Memory B cell (primary cell): ENCODE results near the gene AGFG1.

ENCODE experiments used
- ATAC-seq: fragments of 150-1000 bp; cut with Tn5 transposase; 2 replicates; pipeline ENCODE4 v1.10.0; 2021; ENCODE audit warnings: low read depth, mild to moderate bottlenecking, moderate library complexity
- DNase-seq, 2 donors: peaks; one replicate each; pipeline ENCODE4 v3.0.0; 2022; ENCODE audit warnings: low spot score in 2 of 2
- H3K27ac Mint-ChIP-seq: one replicate; pipeline ENCODE4 v1.8.0; 2022; ENCODE audit warnings: mild to moderate bottlenecking, moderate library complexity, mixed read lengths
- H3K27me3 Mint-ChIP-seq: one replicate; pipeline ENCODE4 v1.8.0; 2022; ENCODE audit warnings: mixed read lengths
- H3K36me3 Mint-ChIP-seq: one replicate; pipeline ENCODE4 v1.8.0; 2022; ENCODE audit warnings: mild to moderate bottlenecking, mixed read lengths
- H3K4me1 Mint-ChIP-seq: one replicate; pipeline ENCODE4 v1.8.0; 2022; ENCODE audit warnings: mixed read lengths
- H3K4me3 Mint-ChIP-seq: one replicate; pipeline ENCODE4 v1.8.0; 2022; ENCODE audit warnings: mild to moderate bottlenecking, moderate library complexity, mixed read lengths
- H3K9me3 Mint-ChIP-seq: one replicate; pipeline ENCODE4 v1.8.0; 2022; ENCODE audit warnings: mixed read lengths

AGFG1 gene

GRCh38 chr2:227497158-227497557, 25.2 kb downstream of the AGFG1 start:
- Mint-ChIP-seq H3K27ac (no peak overlapping the region), H3K4me3 (no peak overlapping the region), H3K36me3 (peaks cover 18% of the 10 kb centered on the region), H3K4me1 (peaks cover 17% of the 10 kb centered on the region), H3K9me3 (no peaks in the 10 kb centered on the region), H3K27me3 (no peaks in the 10 kb centered on the region)
- DNase-seq (no peak), ATAC-seq (no peak)

GRCh38 chr2:227499627-227500300, 27.8 kb downstream of the AGFG1 start:
- ATAC-seq (no peak), DNase-seq (no peak)
- H3K36me3 Mint-ChIP-seq: peaks cover 14% of the 10 kb centered on the region
- H3K27ac Mint-ChIP-seq: peak overlapping the region; percentile 8
- H3K4me1 Mint-ChIP-seq: peaks cover 27% of the 10 kb centered on the region
- no peaks in the 10 kb centered on the region for H3K9me3 Mint-ChIP-seq
- H3K27me3 Mint-ChIP-seq: no peaks in the 10 kb centered on the region
- no peak overlapping the region for H3K4me3 Mint-ChIP-seq

- H3K27ac Mint-ChIP-seq: no peak overlapping the region
- no peaks in the 10 kb centered on the region for H3K9me3 Mint-ChIP-seq
- peaks cover 30% of the 10 kb centered on the region for H3K4me1 Mint-ChIP-seq
- H3K36me3 Mint-ChIP-seq: peaks cover 12% of the 10 kb centered on the region
- H3K4me3 Mint-ChIP-seq: no peak overlapping the region
- DNase-seq (no peak), ATAC-seq (no peak)
- no peaks in the 10 kb centered on the region for H3K27me3 Mint-ChIP-seq
These were observed 28.3 kb downstream of the AGFG1 start for GRCh38 chr2:227500301-227500630.

GRCh38 chr2:227503433-227504406, 31.8 kb downstream of the AGFG1 start:
- H3K4me1 Mint-ChIP-seq: peaks cover 37% of the 10 kb centered on the region
- H3K4me3 Mint-ChIP-seq: no peak overlapping the region
- H3K27ac Mint-ChIP-seq: peak overlapping the region; percentile 10
- no peak for DNase-seq
- peaks cover 7% of the 10 kb centered on the region for H3K36me3 Mint-ChIP-seq
- no peak for ATAC-seq
- no peaks in the 10 kb centered on the region for H3K27me3 Mint-ChIP-seq
- H3K9me3 Mint-ChIP-seq: no peaks in the 10 kb centered on the region

- no peak for DNase-seq
- ATAC-seq: no peak
- no peaks in the 10 kb centered on the region for H3K27me3 Mint-ChIP-seq
- H3K4me1 Mint-ChIP-seq: peaks cover 40% of the 10 kb centered on the region
- H3K27ac Mint-ChIP-seq: peak overlapping the region; percentile 4
- no peaks in the 10 kb centered on the region for H3K9me3 Mint-ChIP-seq
- no peak overlapping the region for H3K4me3 Mint-ChIP-seq
- H3K36me3 Mint-ChIP-seq: peaks cover 7% of the 10 kb centered on the region
These were observed 32.7 kb downstream of the AGFG1 start for GRCh38 chr2:227504700-227505099.

- no peak overlapping the region for H3K4me3 Mint-ChIP-seq
- H3K27ac Mint-ChIP-seq: peak overlapping the region; percentile 56
- DNase-seq: no peak
These were observed 34.5 kb downstream of the AGFG1 start for GRCh38 chr2:227506456-227506855.

GRCh38 chr2:227507963-227508362, 36.0 kb downstream of the AGFG1 start:
- H3K36me3 Mint-ChIP-seq: peaks cover 5% of the 10 kb centered on the region
- no peaks in the 10 kb centered on the region for H3K27me3 Mint-ChIP-seq
- no peak for DNase-seq
- no peak overlapping the region for H3K4me3 Mint-ChIP-seq
- no peaks in the 10 kb centered on the region for H3K9me3 Mint-ChIP-seq
- peak overlapping the region; percentile 62 for H3K27ac Mint-ChIP-seq
- ATAC-seq: peak; percentile 56
- peaks cover 55% of the 10 kb centered on the region for H3K4me1 Mint-ChIP-seq

More at GRCh38 chr2:227506456-227506855, 34.5 kb downstream of the AGFG1 start:
- ATAC-seq: peak; percentile 47
- Mint-ChIP-seq H3K4me1 (peaks cover 52% of the 10 kb centered on the region), H3K36me3 (peaks cover 6% of the 10 kb centered on the region), H3K9me3 (no peaks in the 10 kb centered on the region), H3K27me3 (no peaks in the 10 kb centered on the region)

GRCh38 chr2:227509076-227509475, 37.1 kb downstream of the AGFG1 start:
- ATAC-seq (no peak), DNase-seq (no peak)
- no peak overlapping the region for H3K4me3 Mint-ChIP-seq
- no peaks in the 10 kb centered on the region for H3K27me3 Mint-ChIP-seq
- H3K9me3 Mint-ChIP-seq: no peaks in the 10 kb centered on the region
- H3K36me3 Mint-ChIP-seq: no peaks in the 10 kb centered on the region
- H3K4me1 Mint-ChIP-seq: peaks cover 52% of the 10 kb centered on the region
- peak overlapping the region; percentile 33 for H3K27ac Mint-ChIP-seq

- ATAC-seq (no peak), DNase-seq (no peak)
- H3K36me3 Mint-ChIP-seq: no peaks in the 10 kb centered on the region
- peaks cover 47% of the 10 kb centered on the region for H3K4me1 Mint-ChIP-seq
- H3K27me3 Mint-ChIP-seq: no peaks in the 10 kb centered on the region
- H3K27ac Mint-ChIP-seq: no peak overlapping the region
- H3K9me3 Mint-ChIP-seq: no peaks in the 10 kb centered on the region
- no peak overlapping the region for H3K4me3 Mint-ChIP-seq
These were observed 38.1 kb downstream of the AGFG1 start for GRCh38 chr2:227509824-227510619.

- Mint-ChIP-seq H3K27me3 (no peaks in the 10 kb centered on the region), H3K4me3 (no peak overlapping the region), H3K4me1 (peaks cover 46% of the 10 kb centered on the region), H3K27ac (no peak overlapping the region), H3K36me3 (peaks cover 3% of the 10 kb centered on the region), H3K9me3 (no peaks in the 10 kb centered on the region)
- DNase-seq (no peak), ATAC-seq (no peak)
These were observed 38.6 kb downstream of the AGFG1 start for GRCh38 chr2:227510620-227510958.

- Mint-ChIP-seq H3K4me1 (peaks cover 52% of the 10 kb centered on the region), H3K27me3 (no peaks in the 10 kb centered on the region), H3K36me3 (peaks cover 5% of the 10 kb centered on the region), H3K9me3 (no peaks in the 10 kb centered on the region), H3K27ac (peak overlapping the region; percentile 64), H3K4me3 (no peak overlapping the region)
- DNase-seq (no peak), ATAC-seq (no peak)
These were observed 39.4 kb downstream of the AGFG1 start for GRCh38 chr2:227511239-227511930.

GRCh38 chr2:227511955-227512354, 40.0 kb downstream of the AGFG1 start:
- no peak overlapping the region for H3K4me3 Mint-ChIP-seq

GRCh38 chr2:227513113-227513512, 41.2 kb downstream of the AGFG1 start:
- H3K27ac Mint-ChIP-seq: peak overlapping the region; percentile 16
- ATAC-seq: no peak
- peaks cover 5% of the 10 kb centered on the region for H3K36me3 Mint-ChIP-seq
- H3K4me3 Mint-ChIP-seq: no peak overlapping the region
- H3K9me3 Mint-ChIP-seq: no peaks in the 10 kb centered on the region
- DNase-seq: no peak
- peaks cover 49% of the 10 kb centered on the region for H3K4me1 Mint-ChIP-seq
- H3K27me3 Mint-ChIP-seq: no peaks in the 10 kb centered on the region

More at GRCh38 chr2:227511955-227512354, 40.0 kb downstream of the AGFG1 start:
- H3K27me3 Mint-ChIP-seq: no peaks in the 10 kb centered on the region
- no peak for ATAC-seq
- peak overlapping the region; percentile 64 for H3K27ac Mint-ChIP-seq
- peaks cover 5% of the 10 kb centered on the region for H3K36me3 Mint-ChIP-seq
- H3K4me1 Mint-ChIP-seq: peaks cover 49% of the 10 kb centered on the region
- no peak for DNase-seq
- H3K9me3 Mint-ChIP-seq: no peaks in the 10 kb centered on the region
